SK-N-SH treated with all-trans-retinoic acid at 6 μM for 48 hours (cell line): ENCODE results near the gene FEM1A.
"Not testable (repeated sequence)": the region's sequence is repeated elsewhere in the genome, so short reads cannot be mapped to it uniquely, and the experiment has no call there.

Source experiments
- ARNTL ChIP-seq: fragments of 450-650 bp; formaldehyde crosslinking; IDR thresholded peaks from 2 replicates; pipeline ENCODE4 v1.5.0; 2020; ENCODE audit warnings: low read depth, mild to moderate bottlenecking, moderate library complexity, borderline replicate concordance
- OSR1 ChIP-seq: fragments of 250-450 bp; sonication (Bioruptor Pico); IDR thresholded peaks from 2 replicates; pipeline ENCODE4 v1.8.0; 2022; ENCODE audit warnings: moderate library complexity, mild to moderate bottlenecking, inconsistent platforms
- PATZ1 ChIP-seq: fragments of 250-450 bp; sonication (Bioruptor Pico); IDR thresholded peaks from 2 replicates; pipeline ENCODE4 v1.8.0; 2020; ENCODE audit warnings: mild to moderate bottlenecking, moderate library complexity, borderline replicate concordance
- POU6F1 ChIP-seq: fragments of 250-450 bp; sonication (Bioruptor Pico); IDR thresholded peaks from 2 replicates; pipeline ENCODE4 v1.8.0; 2021; ENCODE audit warnings: low read depth, mild to moderate bottlenecking, moderate library complexity, borderline replicate concordance
- PPARA ChIP-seq: fragments of 250-450 bp; sonication (Bioruptor Pico); IDR thresholded peaks from 2 replicates; pipeline ENCODE4 v1.5.0; 2020; ENCODE audit warnings: mild to moderate bottlenecking, borderline replicate concordance
- RARB ChIP-seq: fragments of 250-450 bp; sonication (Bioruptor Pico); IDR thresholded peaks from 2 replicates; pipeline ENCODE4 v1.8.0; 2021; ENCODE audit warnings: mild to moderate bottlenecking, moderate library complexity
- SNAI2 ChIP-seq: fragments of 250-450 bp; sonication (Bioruptor Pico); IDR thresholded peaks from 2 replicates; pipeline ENCODE4 v1.5.0; 2020; ENCODE audit warnings: mild to moderate bottlenecking, moderate library complexity
- TCF4 ChIP-seq: fragments of 250-450 bp; sonication (Bioruptor Pico); IDR thresholded peaks from 2 replicates; pipeline ENCODE4 v1.8.0; 2021; ENCODE audit warnings: mild to moderate bottlenecking, moderate library complexity, borderline replicate concordance
- ZFP3 ChIP-seq: fragments of 250-450 bp; sonication (Bioruptor Pico); IDR thresholded peaks from 2 replicates; pipeline ENCODE4 v1.5.0; 2020; ENCODE audit warnings: mild to moderate bottlenecking, moderate library complexity
- ZFP30 ChIP-seq: fragments of 450-650 bp; formaldehyde crosslinking; IDR thresholded peaks from 2 replicates; pipeline ENCODE4 v1.5.0; 2022; ENCODE audit warnings: mild to moderate bottlenecking, moderate library complexity
- ZNF565 ChIP-seq: fragments of 450-650 bp; formaldehyde crosslinking; conservative IDR thresholded peaks from 2 replicates; pipeline ENCODE4 v1.5.0; 2020; ENCODE audit warnings: low read depth, mild to moderate bottlenecking, moderate library complexity
- ZNF70 ChIP-seq: fragments of 450-650 bp; formaldehyde crosslinking; IDR thresholded peaks from 2 replicates; pipeline ENCODE4 v1.5.0; 2020; ENCODE audit warnings: mild to moderate bottlenecking, moderate library complexity
- ZNF8 ChIP-seq: fragments of 450-650 bp; formaldehyde crosslinking; IDR thresholded peaks from 2 replicates; pipeline ENCODE4 v1.5.0; 2020; ENCODE audit warnings: mild to moderate bottlenecking, moderate library complexity
- TF ChIP-seq, protein P1 (sequence below): fragments of 250-450 bp; sonication (Bioruptor Pico); IDR thresholded peaks from 2 replicates; pipeline ENCODE4 v1.5.1; 2020; ENCODE audit warnings: low read depth, mild to moderate bottlenecking, moderate library complexity

- TF ChIP-seq ZFP3 (CRISPR knock-in tag); ARNTL (CRISPR knock-in tag); POU6F1; OSR1; PATZ1; ZNF565 (CRISPR knock-in tag); RARB (CRISPR knock-in tag); ZNF8 (CRISPR knock-in tag); ZNF70 (CRISPR knock-in tag); PPARA (CRISPR knock-in tag); TCF4; ZFP30; SNAI2 (CRISPR knock-in tag): not testable (repeated sequence)
- TF ChIP-seq, protein P1, sequence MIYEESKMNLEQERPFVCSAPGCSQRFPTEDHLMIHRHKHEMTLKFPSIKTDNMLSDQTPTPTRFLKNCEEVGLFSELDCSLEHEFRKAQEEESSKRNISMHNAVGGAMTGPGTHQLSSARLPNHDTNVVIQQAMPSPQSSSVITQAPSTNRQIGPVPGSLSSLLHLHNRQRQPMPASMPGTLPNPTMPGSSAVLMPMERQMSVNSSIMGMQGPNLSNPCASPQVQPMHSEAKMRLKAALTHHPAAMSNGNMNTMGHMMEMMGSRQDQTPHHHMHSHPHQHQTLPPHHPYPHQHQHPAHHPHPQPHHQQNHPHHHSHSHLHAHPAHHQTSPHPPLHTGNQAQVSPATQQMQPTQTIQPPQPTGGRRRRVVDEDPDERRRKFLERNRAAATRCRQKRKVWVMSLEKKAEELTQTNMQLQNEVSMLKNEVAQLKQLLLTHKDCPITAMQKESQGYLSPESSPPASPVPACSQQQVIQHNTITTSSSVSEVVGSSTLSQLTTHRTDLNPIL (CRISPR knock-in tag): not testable (repeated sequence)
These were observed 54.4 kb downstream of the FEM1A start for GRCh38 chr19:4845975-4846374.
